ENCODE measurements around the gene DAAM2.

DAAM2 gene

GRCh38 chr6:39886871-39887270 is 94.7 kb downstream of the DAAM2 start:
- no peaks in the 10 kb centered on the region for H3K36me3 ChIP-seq (ENCODE audit: control insufficient read depth, insufficient read depth, low read length)
- H3K27ac ChIP-seq (ENCODE audit: low read depth, low read length) = peak overlapping the region; percentile 22
- H3K9ac ChIP-seq (ENCODE audit: low read length) = no peak overlapping the region
- H3K4me3 ChIP-seq (ENCODE audit: low read length) = no peak overlapping the region
- no peaks in the 10 kb centered on the region for H3K27me3 ChIP-seq (ENCODE audit: control insufficient read depth, insufficient read depth, low read length)
- peaks cover 17% of the 10 kb centered on the region for H3K4me1 ChIP-seq (ENCODE audit: control insufficient read depth, insufficient read depth, low read length)

GRCh38 chr6:39887692-39888450 is 95.7 kb downstream of the DAAM2 start:
- peaks cover 7% of the 10 kb centered on the region for H3K4me1 ChIP-seq (ENCODE audit: control insufficient read depth, insufficient read depth, low read length)
- H3K27ac ChIP-seq (ENCODE audit: low read depth, low read length) = peak overlapping the region; percentile 58
- H3K27me3 ChIP-seq (ENCODE audit: control insufficient read depth, insufficient read depth, low read length) = no peaks in the 10 kb centered on the region
- no peaks in the 10 kb centered on the region for H3K36me3 ChIP-seq (ENCODE audit: control insufficient read depth, insufficient read depth, low read length)
- H3K9ac ChIP-seq (ENCODE audit: low read length) = no peak overlapping the region
- no peak overlapping the region for H3K4me3 ChIP-seq (ENCODE audit: low read length)

GRCh38 chr6:39889229-39889628 is 97.1 kb downstream of the DAAM2 start:
- no peak overlapping the region for H3K27ac ChIP-seq (ENCODE audit: low read depth, low read length)
- H3K9ac ChIP-seq (ENCODE audit: low read length) = no peak overlapping the region
- no peak overlapping the region for H3K4me3 ChIP-seq (ENCODE audit: low read length)
- H3K27me3 ChIP-seq (ENCODE audit: control insufficient read depth, insufficient read depth, low read length) = no peaks in the 10 kb centered on the region
- H3K4me1 ChIP-seq (ENCODE audit: control insufficient read depth, insufficient read depth, low read length) = peaks cover 7% of the 10 kb centered on the region
- H3K36me3 ChIP-seq (ENCODE audit: control insufficient read depth, insufficient read depth, low read length) = no peaks in the 10 kb centered on the region

GRCh38 chr6:39891353-39891752 is 99.2 kb downstream of the DAAM2 start:
- Histone ChIP-seq H3K4me1 (ENCODE audit: control insufficient read depth, insufficient read depth, low read length) (peaks cover 7% of the 10 kb centered on the region), H3K27ac (ENCODE audit: low read depth, low read length) (no peak overlapping the region), H3K27me3 (ENCODE audit: control insufficient read depth, insufficient read depth, low read length) (no peaks in the 10 kb centered on the region), H3K4me3 (ENCODE audit: low read length) (no peak overlapping the region), H3K36me3 (ENCODE audit: control insufficient read depth, insufficient read depth, low read length) (no peaks in the 10 kb centered on the region), H3K9ac (ENCODE audit: low read length) (no peak overlapping the region)

GRCh38 chr6:39891976-39892375 is 99.8 kb downstream of the DAAM2 start:
- no peak overlapping the region for H3K9ac ChIP-seq (ENCODE audit: low read length)
- H3K4me1 ChIP-seq (ENCODE audit: control insufficient read depth, insufficient read depth, low read length) = peaks cover 7% of the 10 kb centered on the region
- no peak overlapping the region for H3K4me3 ChIP-seq (ENCODE audit: low read length)
- H3K36me3 ChIP-seq (ENCODE audit: control insufficient read depth, insufficient read depth, low read length) = no peaks in the 10 kb centered on the region
- H3K27me3 ChIP-seq (ENCODE audit: control insufficient read depth, insufficient read depth, low read length) = no peaks in the 10 kb centered on the region
- H3K27ac ChIP-seq (ENCODE audit: low read depth, low read length) = no peak overlapping the region

GRCh38 chr6:39892490-39893129 is 100.4 kb downstream of the DAAM2 start:
- H3K4me3 ChIP-seq (ENCODE audit: low read length) = no peak overlapping the region
- no peaks in the 10 kb centered on the region for H3K27me3 ChIP-seq (ENCODE audit: control insufficient read depth, insufficient read depth, low read length)
- no peak overlapping the region for H3K9ac ChIP-seq (ENCODE audit: low read length)
- H3K4me1 ChIP-seq (ENCODE audit: control insufficient read depth, insufficient read depth, low read length) = peaks cover 3% of the 10 kb centered on the region
- H3K36me3 ChIP-seq (ENCODE audit: control insufficient read depth, insufficient read depth, low read length) = no peaks in the 10 kb centered on the region
- no peak overlapping the region for H3K27ac ChIP-seq (ENCODE audit: low read depth, low read length)

- H3K27ac ChIP-seq (ENCODE audit: low read depth, low read length) = no peak overlapping the region
- H3K27me3 ChIP-seq (ENCODE audit: control insufficient read depth, insufficient read depth, low read length) = no peaks in the 10 kb centered on the region
- no peaks in the 10 kb centered on the region for H3K36me3 ChIP-seq (ENCODE audit: control insufficient read depth, insufficient read depth, low read length)
- H3K9ac ChIP-seq (ENCODE audit: low read length) = no peak overlapping the region
- H3K4me3 ChIP-seq (ENCODE audit: low read length) = no peak overlapping the region
- H3K4me1 ChIP-seq (ENCODE audit: control insufficient read depth, insufficient read depth, low read length) = no peaks in the 10 kb centered on the region
Measured at GRCh38 chr6:39893286-39893685, 101.1 kb downstream of the DAAM2 start.

GRCh38 chr6:39896701-39897100 is 104.5 kb downstream of the DAAM2 start:
- no peaks in the 10 kb centered on the region for H3K4me1 ChIP-seq (ENCODE audit: control insufficient read depth, insufficient read depth, low read length)
- H3K27me3 ChIP-seq (ENCODE audit: control insufficient read depth, insufficient read depth, low read length) = no peaks in the 10 kb centered on the region
- H3K27ac ChIP-seq (ENCODE audit: low read depth, low read length) = no peak overlapping the region
- H3K9ac ChIP-seq (ENCODE audit: low read length) = no peak overlapping the region
- H3K4me3 ChIP-seq (ENCODE audit: low read length) = no peak overlapping the region
- peaks cover 12% of the 10 kb centered on the region for H3K36me3 ChIP-seq (ENCODE audit: control insufficient read depth, insufficient read depth, low read length)

- Histone ChIP-seq H3K4me3 (ENCODE audit: low read length) (no peak overlapping the region), H3K36me3 (ENCODE audit: control insufficient read depth, insufficient read depth, low read length) (peaks cover 12% of the 10 kb centered on the region), H3K4me1 (ENCODE audit: control insufficient read depth, insufficient read depth, low read length) (no peaks in the 10 kb centered on the region), H3K27ac (ENCODE audit: low read depth, low read length) (no peak overlapping the region), H3K9ac (ENCODE audit: low read length) (no peak overlapping the region), H3K27me3 (ENCODE audit: control insufficient read depth, insufficient read depth, low read length) (no peaks in the 10 kb centered on the region)
Measured at GRCh38 chr6:39897698-39898097, 105.5 kb downstream of the DAAM2 start.

GRCh38 chr6:39898625-39899024 is 106.4 kb downstream of the DAAM2 start:
- no peaks in the 10 kb centered on the region for H3K27me3 ChIP-seq (ENCODE audit: control insufficient read depth, insufficient read depth, low read length)
- no peak overlapping the region for H3K9ac ChIP-seq (ENCODE audit: low read length)
- no peak overlapping the region for H3K27ac ChIP-seq (ENCODE audit: low read depth, low read length)
- H3K36me3 ChIP-seq (ENCODE audit: control insufficient read depth, insufficient read depth, low read length) = peaks cover 12% of the 10 kb centered on the region
- no peaks in the 10 kb centered on the region for H3K4me1 ChIP-seq (ENCODE audit: control insufficient read depth, insufficient read depth, low read length)
- H3K4me3 ChIP-seq (ENCODE audit: low read length) = no peak overlapping the region

GRCh38 chr6:39899554-39900295 is 107.5 kb downstream of the DAAM2 start:
- Histone ChIP-seq H3K27ac (ENCODE audit: low read depth, low read length) (no peak overlapping the region), H3K4me1 (ENCODE audit: control insufficient read depth, insufficient read depth, low read length) (no peaks in the 10 kb centered on the region), H3K27me3 (ENCODE audit: control insufficient read depth, insufficient read depth, low read length) (no peaks in the 10 kb centered on the region), H3K9ac (ENCODE audit: low read length) (no peak overlapping the region), H3K4me3 (ENCODE audit: low read length) (no peak overlapping the region), H3K36me3 (ENCODE audit: control insufficient read depth, insufficient read depth, low read length) (peaks cover 12% of the 10 kb centered on the region)

- Histone ChIP-seq H3K4me3 (ENCODE audit: low read length) (no peak overlapping the region), H3K27me3 (ENCODE audit: control insufficient read depth, insufficient read depth, low read length) (no peaks in the 10 kb centered on the region), H3K9ac (ENCODE audit: low read length) (no peak overlapping the region), H3K27ac (ENCODE audit: low read depth, low read length) (no peak overlapping the region), H3K4me1 (ENCODE audit: control insufficient read depth, insufficient read depth, low read length) (no peaks in the 10 kb centered on the region), H3K36me3 (ENCODE audit: control insufficient read depth, insufficient read depth, low read length) (peaks cover 12% of the 10 kb centered on the region)
Measured at GRCh38 chr6:39901116-39901655, 109.0 kb downstream of the DAAM2 start.

Measured in rectal smooth muscle tissue (tissue), 1 donor.